Measurements from ENCODE around the gene HIPK3. TPM values are rescaled to one million over a fixed set of nuclear protein-coding genes. Genes with fewer than 3 reads are reported as not detected.
A peak's percentile ranks its signal among the peaks of the same experiment; 100 is the strongest.

HIPK3 gene
- total and polyA plus RNA-seq, 2 donors from 2014 or later = 17.3 to 162 TPM

DNA sequence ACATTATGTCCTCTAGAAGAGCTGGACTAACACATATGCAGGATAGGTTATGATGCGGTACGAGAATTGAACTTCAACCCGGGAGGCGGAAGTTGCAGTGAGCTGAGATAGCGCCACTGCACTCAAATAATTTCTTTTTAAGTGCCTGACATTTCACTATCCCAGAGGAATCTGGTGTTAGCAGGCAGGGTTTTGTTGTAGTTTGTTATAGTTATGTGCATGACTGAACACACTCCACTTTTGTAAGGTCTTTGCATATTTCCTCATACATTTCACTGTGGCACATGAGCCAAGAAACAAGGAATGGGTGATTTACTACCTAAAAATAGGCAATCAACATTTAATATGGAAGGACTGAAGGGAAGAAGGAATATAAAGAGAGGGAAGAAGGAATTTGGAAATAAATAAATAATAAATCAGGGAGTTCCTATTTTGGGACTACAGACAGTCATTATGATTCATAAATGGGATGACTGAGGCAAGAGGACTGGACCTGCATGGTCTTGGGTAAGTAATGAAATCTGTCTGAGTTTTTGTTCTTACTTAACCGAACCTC is 8.7 kb upstream of the HIPK3 start:
- Histone ChIP-seq H3K36me3 (ENCODE audit: control insufficient read depth in 2 of 3, insufficient read depth in 3 of 3, low read length in 3 of 3) (no peaks in the 10 kb centered on the region), H3K27me3 (ENCODE audit: control insufficient read depth, insufficient read depth, low read length) (no peaks in the 10 kb centered on the region), H3K27ac (ENCODE audit: low read depth in 2 of 2, low read length in 2 of 2) (peak overlapping the region; percentile 5 to 77), H3K9ac (ENCODE audit: low read length in 3 of 3) (no peak overlapping the region), H3K4me1 (ENCODE audit: control insufficient read depth in 2 of 3, insufficient read depth in 2 of 3, low read depth in 1 of 3, low read length in 3 of 3) (peaks cover 0 to 4% (median 0%) of the 10 kb centered on the region in 3 donors), H3K4me3 (ENCODE audit: low read length in 3 of 3) (no peak overlapping the region), H3K9me3 (ENCODE audit: control insufficient read depth in 2 of 3, insufficient read depth in 1 of 3, low read length in 3 of 3) (no peaks in the 10 kb centered on the region)
- TF ChIP-seq CTCF (IDR thresholded peaks at IDR 0.05; ENCODE audit: borderline replicate concordance, extremely low read depth, insufficient read depth) = no peak
- DNase-seq (peak in 3 of 5 donors; percentile 42 to 59 (median 55)), FAIRE-seq (peak; percentile 58)
- intact Hi-C loops (cut with DNase I) = no loop called here

DNA sequence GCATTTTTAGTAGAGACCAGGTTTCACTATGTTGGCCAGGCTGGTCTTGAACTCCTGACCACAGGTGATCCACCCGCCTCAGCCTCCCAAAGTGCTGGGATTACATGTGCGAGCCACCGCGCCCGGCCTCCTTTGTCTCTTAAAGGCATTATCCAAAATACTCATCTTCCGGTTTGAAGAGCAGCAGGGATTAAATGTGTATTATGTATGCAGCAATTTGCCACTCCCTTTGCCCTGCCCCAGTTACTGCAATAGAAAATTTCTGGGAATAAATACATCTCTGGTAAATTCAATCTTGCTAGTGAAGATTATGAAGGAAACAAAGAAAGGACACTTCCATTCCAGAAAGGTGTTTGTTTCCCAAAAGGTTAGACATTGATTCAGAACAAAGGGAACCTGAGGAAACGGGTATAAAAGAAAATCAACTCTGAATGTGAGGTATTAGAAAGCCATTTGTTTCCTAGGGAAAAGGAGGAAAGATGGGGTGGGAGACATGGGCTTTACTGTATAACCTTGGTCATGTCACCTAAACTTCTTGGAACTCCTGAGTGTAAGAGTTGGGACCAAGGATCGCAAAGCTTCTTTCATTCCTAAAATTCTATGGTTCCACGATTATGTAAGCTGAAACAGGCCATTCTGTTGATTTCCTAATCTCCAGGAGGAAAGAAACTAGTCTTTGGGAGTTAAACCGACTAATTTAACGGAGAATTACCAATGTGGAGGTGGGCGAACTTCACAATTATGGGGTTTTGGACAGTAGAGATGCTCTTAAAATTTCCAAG is 959 bp upstream of the HIPK3 start:
- Histone ChIP-seq H3K36me3 (ENCODE audit: control insufficient read depth in 2 of 3, insufficient read depth in 3 of 3, low read length in 3 of 3) (no peaks in the 10 kb centered on the region), H3K27ac (ENCODE audit: low read depth in 2 of 2, low read length in 2 of 2) (peak overlapping the region; percentile 94 to 97), H3K9ac (ENCODE audit: low read length in 3 of 3) (peak overlapping the region; percentile 60 to 96 (median 83)), H3K4me1 (ENCODE audit: control insufficient read depth in 2 of 3, insufficient read depth in 2 of 3, low read depth in 1 of 3, low read length in 3 of 3) (peaks cover 0 to 11% (median 0%) of the 10 kb centered on the region in 3 donors), H3K4me3 (ENCODE audit: low read length in 3 of 3) (peak overlapping the region; percentile 66 to 82 (median 67)), H3K27me3 (ENCODE audit: control insufficient read depth, insufficient read depth, low read length) (no peaks in the 10 kb centered on the region), H3K9me3 (ENCODE audit: control insufficient read depth in 2 of 3, insufficient read depth in 1 of 3, low read length in 3 of 3) (no peaks in the 10 kb centered on the region)
- DNase-seq (peak in 1 of 5 donors; percentile 18), FAIRE-seq (no peak)
- intact Hi-C loops (cut with DNase I) = no loop called here
- TF ChIP-seq CTCF (IDR thresholded peaks at IDR 0.05; ENCODE audit: borderline replicate concordance, extremely low read depth, insufficient read depth) = no peak

- no peak for DNase-seq
- intact Hi-C loops (cut with DNase I) = no loop called here
- Histone ChIP-seq H3K27me3 (ENCODE audit: control insufficient read depth, insufficient read depth, low read length) (no peaks in the 10 kb centered on the region), H3K27ac (ENCODE audit: low read depth in 2 of 2, low read length in 2 of 2) (peak overlapping the region; percentile 94 to 97), H3K9me3 (ENCODE audit: control insufficient read depth in 2 of 3, insufficient read depth in 1 of 3, low read length in 3 of 3) (no peaks in the 10 kb centered on the region), H3K36me3 (ENCODE audit: control insufficient read depth in 2 of 3, insufficient read depth in 3 of 3, low read length in 3 of 3) (no peaks in the 10 kb centered on the region), H3K4me1 (ENCODE audit: control insufficient read depth in 2 of 3, insufficient read depth in 2 of 3, low read depth in 1 of 3, low read length in 3 of 3) (peaks cover 0 to 13% (median 0%) of the 10 kb centered on the region in 3 donors), H3K4me3 (ENCODE audit: low read length in 3 of 3) (peak overlapping the region; percentile 66 to 82 (median 67)), H3K9ac (ENCODE audit: low read length in 3 of 3) (peak overlapping the region; percentile 60 to 96 (median 83))
- TF ChIP-seq CTCF (IDR thresholded peaks at IDR 0.05; ENCODE audit: borderline replicate concordance, extremely low read depth, insufficient read depth) = no peak
- FAIRE-seq = no peak
Observed at GRCh38 chr11:33256813-33257159, 395 bp upstream of the HIPK3 start.
